GM18519 (cell line): ENCODE measurements around the gene MIX23.

Experiments used
- ATAC-seq: cut with Tn5 transposase; IDR thresholded peaks from one replicate; pipeline ENCODE4 v1.9.1; 2021; ENCODE audit warnings: mild to moderate bottlenecking, moderate library complexity; ENCODE audit not compliant: unreplicated experiment, low FRiP score

The MIX23 gene

DNA sequence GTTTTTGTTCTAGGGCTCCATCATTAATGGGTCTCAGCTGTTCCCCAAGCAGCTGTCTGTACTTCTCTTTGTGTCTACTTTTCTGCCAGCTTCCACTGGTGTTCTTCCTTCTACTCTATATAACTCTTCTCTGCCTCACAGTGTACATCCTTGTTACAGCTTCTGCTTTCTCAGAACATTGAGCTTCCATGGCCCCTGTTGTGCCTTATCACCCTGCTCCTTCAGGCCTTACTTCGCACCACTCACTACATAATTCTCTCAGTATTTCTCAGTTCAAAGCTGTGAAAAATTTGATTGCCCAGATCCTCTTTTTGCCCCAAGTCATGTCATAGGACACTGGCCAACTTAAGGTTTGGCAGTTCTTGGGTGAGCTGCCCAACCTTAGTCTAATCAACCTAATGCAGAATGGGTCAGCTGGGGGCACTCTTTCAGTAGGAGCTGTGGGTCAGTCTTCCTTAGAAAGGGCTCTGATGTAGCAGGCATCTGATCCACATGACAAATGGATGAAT, 29.1 kb downstream of the MIX23 start:
- ATAC-seq = no peak

DNA sequence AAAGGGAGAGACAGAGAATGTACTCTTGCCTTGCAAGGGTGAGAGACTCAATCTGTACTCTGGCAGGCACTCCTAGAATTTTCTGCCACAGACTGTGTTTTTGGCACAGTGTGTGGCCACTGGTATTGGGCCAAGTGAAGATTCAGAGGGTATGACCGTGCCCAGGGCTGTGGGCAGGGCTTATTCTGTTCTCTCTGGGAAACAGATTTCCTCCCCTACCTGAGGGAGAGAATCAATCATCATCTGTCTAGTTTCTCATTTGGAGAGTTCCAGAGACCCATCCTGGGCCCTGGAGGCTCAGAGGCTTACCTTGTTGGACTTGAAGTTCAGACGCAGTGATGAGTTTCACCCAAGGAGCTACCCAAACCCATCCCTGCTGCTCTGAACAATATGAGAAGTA, 29.8 kb downstream of the MIX23 start:
- ATAC-seq = no peak

DNA sequence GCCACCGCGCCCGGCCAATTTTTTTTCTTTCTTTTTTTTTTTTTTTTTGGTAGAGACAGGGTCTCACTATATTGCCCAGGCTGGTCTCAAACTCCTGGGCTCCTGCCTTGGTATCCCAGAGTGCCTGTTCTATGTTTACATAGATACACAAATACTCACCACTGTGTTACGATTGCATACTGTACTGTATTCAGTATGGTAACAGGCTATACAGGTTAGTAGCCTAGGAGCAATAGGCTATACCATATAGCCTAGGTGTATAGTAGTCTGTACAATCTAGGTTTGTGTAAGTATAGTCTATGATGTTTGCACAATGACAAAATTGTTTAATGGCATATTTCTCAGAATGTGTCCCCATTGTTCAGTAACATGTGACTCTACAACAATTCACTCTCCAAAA, 31.4 kb downstream of the MIX23 start:
- no peak for ATAC-seq

DNA sequence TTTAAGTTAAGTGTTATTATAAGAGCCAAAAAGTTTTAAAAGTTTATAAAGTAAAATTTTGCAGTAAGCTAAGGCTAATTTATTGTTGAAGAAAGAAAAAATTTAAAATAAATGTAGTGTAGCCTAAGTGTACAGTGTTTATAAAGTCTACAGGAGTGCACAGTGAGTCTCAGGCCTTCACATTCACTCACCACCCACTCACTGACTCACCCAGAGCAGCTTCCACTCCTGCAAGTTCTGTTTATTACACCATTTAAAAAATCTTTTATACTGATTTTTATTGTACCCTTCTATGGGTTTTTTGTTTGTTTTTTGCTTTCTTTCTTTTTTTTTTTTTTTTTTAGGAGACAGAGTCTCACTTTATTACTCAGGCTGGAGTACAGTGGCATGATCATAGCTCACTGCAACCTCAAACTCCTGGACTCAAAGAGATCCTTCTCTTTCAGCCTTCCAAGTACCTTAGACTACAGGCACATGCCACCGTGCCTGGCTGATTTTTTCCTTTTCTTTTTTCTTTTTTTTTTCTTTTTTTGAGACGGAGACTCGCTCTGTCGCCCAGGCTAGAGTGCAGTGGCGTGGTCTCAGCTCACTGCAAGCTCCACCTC, 32.1 kb downstream of the MIX23 start:
- ATAC-seq = no peak

DNA sequence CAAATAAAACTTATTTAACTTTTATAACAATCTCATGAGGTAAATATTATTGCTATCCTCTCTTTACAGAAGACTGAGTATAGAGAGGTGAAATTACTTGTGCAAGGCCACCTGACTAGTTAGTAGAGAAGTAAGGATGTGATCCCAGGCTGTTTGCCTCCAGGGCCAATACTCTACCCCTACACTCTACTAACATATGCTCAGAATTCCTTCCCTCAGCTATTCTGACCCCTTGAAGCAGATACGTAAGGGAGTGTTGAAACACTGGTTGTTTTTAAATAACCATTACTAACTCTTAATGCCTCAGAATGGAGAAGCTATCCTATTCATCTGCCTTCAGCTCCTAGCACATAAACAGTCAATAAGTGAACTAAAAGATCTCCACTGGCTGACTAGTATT, 33.9 kb downstream of the MIX23 start:
- no peak for ATAC-seq

DNA sequence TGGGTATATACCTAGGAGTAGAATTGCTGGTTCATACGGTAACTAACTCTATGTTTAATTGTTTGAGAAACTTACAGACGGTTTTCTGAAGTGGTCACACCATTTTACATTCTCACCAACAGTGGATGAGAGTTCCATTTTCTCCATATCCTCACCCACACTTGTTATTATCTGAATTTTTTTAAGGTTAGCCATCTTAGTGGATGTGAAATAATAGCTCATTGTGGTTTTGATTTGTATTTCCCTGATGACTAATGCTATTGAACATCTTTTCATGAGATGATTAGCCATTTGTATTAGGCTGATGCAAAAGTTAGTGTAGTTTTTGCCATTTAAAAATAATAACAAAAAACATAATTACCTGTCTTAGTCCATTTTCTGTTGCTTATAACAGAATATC, 39.4 kb downstream of the MIX23 start:
- ATAC-seq = no peak

DNA sequence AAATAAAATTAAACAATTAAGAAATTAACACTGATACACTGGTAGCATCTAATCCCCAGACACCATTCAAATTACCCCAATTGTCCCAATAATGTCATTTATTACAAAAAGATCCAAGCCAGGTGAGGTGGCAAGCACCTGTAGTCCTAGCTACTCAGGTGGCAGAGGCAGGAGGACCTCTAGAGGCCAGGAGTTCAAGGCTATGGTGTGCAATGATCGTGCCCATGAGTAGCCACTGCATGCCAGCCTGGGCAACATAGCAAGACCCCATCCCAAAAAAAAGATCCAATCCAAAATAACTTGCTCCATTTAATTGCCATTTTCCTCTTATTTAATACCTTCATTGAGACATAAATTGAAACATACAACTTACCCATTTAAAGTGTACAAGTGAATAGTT, 40.2 kb downstream of the MIX23 start:
- ATAC-seq = no peak

DNA sequence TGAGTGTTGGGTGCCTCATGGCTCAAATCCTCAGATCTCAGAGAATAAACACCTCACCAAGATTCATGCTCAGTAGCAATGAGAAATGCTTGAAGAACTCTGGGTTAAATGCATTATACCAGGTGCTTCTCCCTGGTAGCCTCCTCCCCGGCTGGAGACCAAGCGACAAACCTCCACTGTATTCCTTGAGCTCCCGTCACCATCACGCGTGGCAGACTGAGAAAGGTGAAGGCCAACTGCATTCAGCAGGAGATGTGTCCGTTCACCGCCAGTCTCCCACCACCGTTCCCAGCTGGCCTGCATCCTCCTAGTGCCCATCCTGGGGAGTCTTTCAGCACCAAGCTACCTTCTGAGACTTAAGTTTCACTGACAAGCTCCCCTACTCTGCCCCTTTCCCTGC, 50.5 kb downstream of the MIX23 start:
- ATAC-seq = no peak

DNA sequence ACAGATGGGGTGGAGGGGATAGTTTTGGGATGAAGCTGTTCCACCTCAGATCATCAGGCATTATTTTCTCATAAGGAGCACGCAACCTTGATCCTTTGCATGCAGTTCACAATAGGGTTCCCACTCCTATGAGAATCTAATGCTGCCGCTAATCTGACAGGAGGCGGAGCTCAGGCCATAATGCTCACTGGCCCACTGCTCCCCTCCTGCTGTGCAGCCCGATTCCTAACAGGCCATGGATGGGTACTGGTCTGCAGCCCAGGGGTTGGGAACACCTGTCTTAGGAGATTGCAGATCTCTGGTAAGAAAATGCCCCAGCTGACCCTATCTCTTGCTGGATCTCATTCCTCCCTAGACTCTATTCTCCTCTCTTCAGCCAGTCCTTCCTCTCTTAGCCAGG, 51.1 kb downstream of the MIX23 start:
- no peak for ATAC-seq

DNA sequence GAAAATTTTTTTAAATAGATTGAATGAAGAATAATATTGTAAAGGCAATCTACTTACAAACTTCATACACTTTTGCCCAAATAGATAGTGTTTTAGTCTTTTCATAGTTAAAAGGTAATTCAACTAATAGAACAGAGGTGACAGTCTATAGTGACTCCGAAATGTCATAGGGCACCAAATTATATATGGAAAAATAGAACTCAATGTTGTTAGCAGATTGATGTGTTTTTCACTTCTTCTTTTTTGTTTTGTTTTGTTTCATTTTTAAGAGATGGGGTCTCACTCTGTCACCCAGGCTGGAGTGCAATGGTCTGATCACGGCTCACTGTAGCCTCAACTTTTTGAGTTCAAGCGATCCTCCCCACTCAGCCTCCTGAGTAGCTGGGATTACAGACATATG, 57.3 kb downstream of the MIX23 start:
- no peak for ATAC-seq

DNA sequence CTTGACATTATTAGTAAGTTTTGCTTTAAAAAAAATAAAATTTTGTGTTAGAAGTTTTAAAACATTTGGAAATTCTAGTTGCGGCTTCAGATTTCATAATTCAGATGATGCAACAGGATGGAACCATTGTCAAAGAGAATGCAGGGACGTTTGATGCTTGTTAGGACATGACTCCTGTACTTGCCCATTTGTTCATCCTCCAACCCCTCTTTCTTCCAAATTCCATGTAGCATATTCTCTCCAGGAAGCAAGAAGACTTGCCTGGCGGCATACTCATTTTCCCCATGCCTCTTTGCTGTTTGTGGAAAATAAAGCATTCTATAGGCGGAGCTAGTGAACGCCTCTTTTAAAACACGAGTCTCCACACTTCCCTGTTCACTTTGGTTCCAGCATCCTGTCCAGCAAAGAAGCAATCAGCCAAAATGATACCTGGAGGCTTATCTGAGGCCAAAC, 58.1 kb downstream of the MIX23 start, which contains the start of gene CSTA:
Gene CSTA, plus strand, starts transcription at position 378 of the 453 bp plus-strand sequence. Its CDS starts 45 bp downstream, at position 423.
- no peak for ATAC-seq

DNA sequence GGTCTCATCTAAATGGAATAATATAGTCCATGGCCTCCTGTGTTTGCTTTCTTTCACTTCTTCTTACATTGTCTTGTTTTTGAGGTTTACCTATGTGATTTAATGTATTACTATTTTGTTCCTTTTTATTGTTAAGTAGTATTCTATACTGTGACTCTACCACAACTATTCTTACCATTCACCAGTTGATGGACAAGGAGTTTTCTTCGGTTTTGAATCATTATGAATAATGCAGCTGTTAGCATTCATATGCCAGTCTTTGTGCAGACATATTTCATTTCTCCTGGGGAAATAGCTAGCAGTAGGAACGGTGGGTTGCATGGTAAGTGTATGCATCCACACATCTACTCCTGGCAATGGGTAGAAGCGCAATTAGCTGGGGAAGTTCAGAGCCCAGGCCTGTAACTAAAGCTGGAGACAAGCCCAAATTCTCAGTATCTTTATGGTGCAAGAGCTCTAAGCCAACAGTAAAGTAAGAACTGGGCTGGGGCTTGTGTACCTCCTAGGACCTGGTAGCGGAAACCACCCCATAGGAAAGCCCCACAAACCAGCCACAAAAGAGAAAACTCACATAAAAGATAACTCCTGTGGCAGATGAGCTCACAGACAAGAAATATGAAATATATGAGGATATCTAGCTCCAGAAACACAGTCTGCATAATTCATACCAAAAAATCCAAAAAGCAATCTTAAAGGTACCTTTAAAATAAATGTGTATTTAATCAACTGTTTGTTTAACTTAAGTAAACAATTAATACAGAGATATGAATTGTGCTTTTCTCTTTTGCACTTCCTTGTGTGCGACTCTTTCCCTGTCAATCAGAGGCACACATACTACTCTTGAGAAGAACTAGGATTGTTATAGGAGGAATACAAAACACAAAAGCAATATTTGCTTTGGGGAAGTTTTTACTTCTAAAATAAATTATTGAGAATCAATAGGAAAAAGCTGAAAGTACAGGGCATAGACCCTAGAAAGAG, 60.6 kb downstream of the MIX23 start:
- ATAC-seq = no peak

DNA sequence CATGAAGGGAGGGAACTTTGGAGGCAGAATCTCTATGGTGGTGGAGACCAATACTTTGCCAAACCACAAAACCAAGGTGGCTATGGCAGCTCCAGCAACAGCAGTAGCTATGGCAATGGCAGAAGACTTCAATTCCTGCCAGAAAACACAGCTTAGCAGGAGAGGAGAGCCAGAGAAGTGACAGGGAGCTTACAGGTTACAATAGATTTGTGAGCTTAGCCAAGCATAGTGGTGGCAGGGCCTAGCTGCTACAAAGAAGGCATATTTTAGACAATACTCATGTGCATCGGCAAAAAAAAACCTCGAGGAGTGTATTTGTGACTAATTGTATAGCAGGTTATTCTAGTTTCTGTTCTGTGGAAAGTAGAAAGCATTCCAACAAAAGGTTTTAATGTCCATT, 64.4 kb downstream of the MIX23 start:
- no peak for ATAC-seq

DNA sequence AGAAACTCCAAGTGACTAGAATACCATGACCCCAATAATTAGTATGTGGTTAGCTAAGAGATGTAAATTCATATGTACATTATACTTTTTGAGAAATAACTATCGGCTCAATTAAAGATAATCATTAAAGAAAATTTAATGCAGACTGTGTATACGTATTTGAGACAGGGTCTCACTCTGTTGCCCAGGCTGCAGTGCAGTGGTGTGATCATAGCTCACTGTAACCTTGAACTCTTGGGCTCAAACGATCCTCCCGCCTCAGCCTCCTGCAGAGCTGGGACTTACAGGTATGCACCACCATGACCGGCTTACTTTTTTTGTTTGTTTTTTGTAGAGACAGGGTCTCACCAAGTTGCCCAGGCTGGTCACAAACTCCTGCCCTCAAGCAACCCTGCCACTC, 66.7 kb downstream of the MIX23 start:
- no peak for ATAC-seq

DNA sequence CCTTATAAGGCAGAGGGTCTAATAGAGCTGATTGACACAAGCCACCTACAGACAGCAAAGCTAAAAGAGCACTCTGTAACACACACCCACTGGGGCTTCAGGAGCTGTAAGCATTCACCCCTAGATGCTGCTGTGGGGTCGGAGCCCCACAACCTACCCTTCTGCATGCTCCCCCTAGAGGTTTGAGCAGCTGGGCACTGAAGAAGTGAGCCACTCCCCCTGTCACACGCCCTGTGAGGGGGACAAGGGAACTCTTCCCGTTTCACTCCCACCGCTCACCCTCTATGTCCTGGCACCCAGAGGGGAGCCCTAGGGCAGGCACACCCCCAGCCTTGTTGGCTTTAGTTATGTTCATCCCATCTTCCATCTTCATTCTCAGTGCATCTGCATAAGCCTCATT, 67.4 kb downstream of the MIX23 start:
- ATAC-seq = no peak

DNA sequence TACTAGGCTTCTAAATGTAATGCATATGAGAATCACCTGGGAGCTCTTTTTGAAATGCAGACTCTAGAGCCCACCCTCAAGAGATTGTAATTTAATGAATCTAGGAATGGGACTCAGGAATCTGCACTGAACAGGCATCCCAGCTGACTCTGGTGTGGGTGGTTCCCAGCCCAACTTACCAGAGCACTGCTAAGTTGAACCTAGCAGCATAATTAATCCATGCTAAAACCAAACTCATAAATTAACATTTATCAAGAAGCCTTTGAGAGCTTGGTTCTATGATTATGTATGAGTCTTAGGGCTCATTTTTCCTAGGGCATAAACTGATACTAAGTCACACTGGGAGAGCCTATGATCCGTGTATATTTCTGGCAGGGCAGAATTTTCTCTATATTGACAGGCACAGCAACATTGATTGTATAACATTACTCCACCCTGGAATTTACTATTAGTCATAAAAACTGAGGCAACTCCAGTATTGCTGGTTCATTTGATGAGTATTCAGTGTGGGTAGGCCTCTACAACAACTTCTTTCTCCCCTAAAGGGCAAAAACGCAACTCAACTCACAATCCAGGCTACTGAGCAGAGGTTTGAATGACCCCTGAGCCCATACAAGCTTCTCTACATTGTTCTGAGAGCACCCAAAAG, 68.7 kb downstream of the MIX23 start:
- no peak for ATAC-seq

DNA sequence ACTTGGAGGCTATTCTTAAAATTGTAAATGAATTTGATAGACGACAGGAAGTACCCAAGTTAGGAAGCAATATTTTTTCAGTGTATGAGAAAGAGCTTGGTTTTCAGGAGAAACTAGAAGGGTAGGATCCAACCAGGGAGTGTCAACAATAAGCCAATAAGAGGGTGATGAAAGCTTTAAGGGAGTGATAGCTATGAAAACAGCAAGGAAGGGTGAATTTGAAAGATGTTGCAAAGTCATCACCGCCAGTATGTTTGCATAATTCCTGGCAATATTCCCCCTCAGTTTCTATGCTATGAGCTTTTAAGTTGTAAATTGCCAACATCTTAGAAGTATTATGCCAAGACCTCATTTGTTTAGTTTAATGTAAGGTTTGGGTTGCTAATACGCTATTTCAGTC, 69.8 kb downstream of the MIX23 start:
- no peak for ATAC-seq

DNA sequence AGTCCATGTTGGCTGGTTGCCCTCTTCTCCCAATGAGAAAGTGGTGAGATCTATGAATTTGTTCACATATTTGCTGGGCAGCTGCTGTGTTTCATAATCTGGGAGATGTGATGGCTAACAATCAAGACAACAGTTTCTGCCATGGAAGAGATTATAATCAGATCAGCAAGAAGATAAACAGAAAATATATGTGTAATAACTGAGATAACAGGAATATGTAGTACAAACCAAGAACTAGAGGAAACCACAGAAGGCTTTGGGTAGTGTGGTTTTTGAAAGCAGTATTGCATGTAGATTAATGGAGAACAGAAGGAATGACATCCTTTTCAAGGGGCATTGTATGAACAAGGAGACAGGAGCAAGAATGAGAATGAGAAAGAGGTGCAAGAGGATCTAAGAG, 70.2 kb downstream of the MIX23 start:
- ATAC-seq = no peak

DNA sequence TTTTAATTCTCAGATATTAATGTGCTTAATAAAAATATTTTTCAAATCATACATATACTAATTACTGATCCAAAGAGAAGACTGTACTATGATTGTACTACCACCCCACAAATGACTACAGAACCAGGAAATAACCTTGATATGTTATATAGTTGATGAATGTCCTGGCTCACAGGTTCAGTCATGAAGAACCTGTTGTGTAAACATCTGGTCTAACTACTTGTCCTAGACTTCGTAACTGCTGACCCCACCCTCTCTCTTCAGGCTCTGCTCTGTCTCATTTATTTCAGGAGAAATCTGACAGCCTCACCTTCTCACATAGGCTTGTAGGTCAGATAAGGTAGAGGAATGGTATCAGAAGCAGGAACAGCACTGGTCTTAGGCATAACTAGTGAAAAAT, 72.7 kb downstream of the MIX23 start:
- ATAC-seq = no peak
